WTC11 (cell line): ENCODE data around the gene REN. TPM values are rescaled to one million over a fixed set of nuclear protein-coding genes. Genes with fewer than 3 reads are reported as not detected.

Experiments
- ATAC-seq: fragments of 200-7000 bp; cut with Tn5 transposase; 2 replicates; pipeline ENCODE4 v1.10.0; 2021; ENCODE audit warnings: mild to moderate bottlenecking, moderate library complexity
- CTCF ChIA-PET: fragments of 300-600 bp; sonication (Branson Sonifier 250); formaldehyde crosslinking; loops from one replicate; lab custom pipeline; 2021; ENCODE audit warnings: antibody characterized with exemption; lab: Charles Lee
- POLR2A ChIA-PET: fragments of 350-600 bp; sonication (Branson Sonifier 250); formaldehyde crosslinking; loops from one replicate; lab custom pipeline; 2021; ENCODE audit warnings: antibody characterized with exemption; lab: Charles Lee
- DNase-seq: peaks from one replicate; pipeline ENCODE4 v3.0.0; 2021; ENCODE audit warnings: low spot score
- H3K27ac Mint-ChIP-seq: 2 replicates; pipeline ENCODE4 v1.8.0; 2021; ENCODE audit warnings: mixed read lengths
- H3K27me3 Mint-ChIP-seq: 2 replicates; pipeline ENCODE4 v1.8.0; 2021; ENCODE audit warnings: low read depth, mild to moderate bottlenecking, moderate library complexity, mixed read lengths
- H3K36me3 Mint-ChIP-seq: 2 replicates; pipeline ENCODE4 v1.8.0; 2021; ENCODE audit warnings: mixed read lengths
- H3K4me1 Mint-ChIP-seq: 2 replicates; pipeline ENCODE4 v1.8.0; 2022; ENCODE audit warnings: mixed read lengths
- H3K4me3 Mint-ChIP-seq: 2 replicates; pipeline ENCODE4 v1.8.0; 2021; ENCODE audit warnings: mild to moderate bottlenecking, moderate library complexity, mixed read lengths
- H3K9me3 Mint-ChIP-seq: 2 replicates; pipeline ENCODE4 v1.8.0; 2021; ENCODE audit warnings: mixed read lengths
- ATF6 ChIP-seq: sonication (generic); formaldehyde crosslinking; IDR thresholded peaks from 2 replicates; pipeline ENCODE4 v1.8.1; 2023; ENCODE audit warnings: mild to moderate bottlenecking, missing genetic modification reagents
- CBFB ChIP-seq: sonication (generic); formaldehyde crosslinking; IDR thresholded peaks from 2 replicates; pipeline ENCODE4 v1.8.1; 2022; ENCODE audit warnings: mild to moderate bottlenecking, low read depth, missing genetic modification reagents
- FOXP1 ChIP-seq: sonication (generic); formaldehyde crosslinking; IDR thresholded peaks from 2 replicates; pipeline ENCODE4 v1.8.0; 2022; ENCODE audit warnings: missing genetic modification reagents, mild to moderate bottlenecking, moderate library complexity, borderline replicate concordance
- MYBL2 ChIP-seq: sonication (generic); formaldehyde crosslinking; IDR thresholded peaks from 2 replicates; pipeline ENCODE4 v1.8.1; 2023; ENCODE audit warnings: mild to moderate bottlenecking, moderate library complexity, missing genetic modification reagents
- NFATC4 ChIP-seq: fragments of 250-450 bp; sonication (Bioruptor Pico); IDR thresholded peaks from 2 replicates; pipeline ENCODE4 v1.9.0; 2021; ENCODE audit warnings: mild to moderate bottlenecking
- RORB ChIP-seq: fragments of 250-450 bp; sonication (Bioruptor Pico); IDR thresholded peaks from 2 replicates; pipeline ENCODE4 v1.9.0; 2021; ENCODE audit warnings: mild to moderate bottlenecking
- SMAD4 ChIP-seq: sonication (generic); formaldehyde crosslinking; IDR thresholded peaks from 2 replicates; pipeline ENCODE4 v1.8.0; 2022; ENCODE audit warnings: mild to moderate bottlenecking, missing genetic modification reagents
- ZNF121 ChIP-seq: sonication (generic); formaldehyde crosslinking; IDR thresholded peaks from 2 replicates; pipeline ENCODE4 v1.8.0; 2023; ENCODE audit warnings: missing genetic modification reagents
- ZNF396 ChIP-seq: fragments of 250-450 bp; sonication (Bioruptor Pico); IDR thresholded peaks from 2 replicates; pipeline ENCODE4 v1.8.0; 2021; ENCODE audit warnings: mild to moderate bottlenecking, moderate library complexity, borderline replicate concordance
- ZNF423 ChIP-seq: fragments of 250-450 bp; sonication (Bioruptor Pico); IDR thresholded peaks from 2 replicates; pipeline ENCODE4 v2.1.2; 2022; ENCODE audit warnings: mild to moderate bottlenecking, moderate library complexity
- total RNA-seq: library from RNA; stranded (reverse); gene quantifications from 3 replicates; pipeline ENCODE4 v1.2.3, GENCODE V29; 2021
- TF ChIP-seq, protein P1 (sequence below): sonication (generic); formaldehyde crosslinking; IDR thresholded peaks from 2 replicates; pipeline ENCODE4 v1.8.0; 2022; ENCODE audit warnings: mild to moderate bottlenecking, missing genetic modification reagents
- TF ChIP-seq, protein P2 (sequence below): sonication (generic); formaldehyde crosslinking; IDR thresholded peaks from 2 replicates; pipeline ENCODE4 v1.8.1; 2022; ENCODE audit warnings: missing genetic modification reagents, borderline replicate concordance
- TF ChIP-seq, protein P3 (sequence below): sonication (generic); formaldehyde crosslinking; IDR thresholded peaks from 2 replicates; pipeline ENCODE4 v1.8.0; 2023; ENCODE audit warnings: missing genetic modification reagents

Gene REN
- total RNA-seq, 1 experiment from 2014 or later = not detected

DNA sequence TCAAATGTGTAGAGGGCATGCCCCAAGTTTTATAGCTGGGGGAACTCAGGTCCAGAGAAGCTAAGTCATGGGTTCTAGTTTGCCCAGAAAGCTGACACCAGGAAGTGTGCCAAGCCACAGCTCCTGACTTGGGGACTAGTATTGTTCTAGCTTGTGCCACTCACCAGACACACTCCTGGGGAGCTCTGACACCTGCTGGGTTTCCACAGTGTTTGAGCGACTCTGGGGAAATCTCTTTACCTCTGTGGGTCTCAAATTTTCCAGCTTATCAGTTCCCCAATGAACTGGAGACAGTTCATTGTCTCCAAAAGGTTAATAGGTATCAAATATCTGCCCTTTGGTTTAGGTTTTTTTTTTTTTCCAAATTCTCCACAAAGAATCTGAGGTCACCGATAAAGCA lies 25.9 kb upstream of the REN start:
- Mint-ChIP-seq H3K4me1 (peaks cover 12% of the 10 kb centered on the region), H3K27ac (no peak overlapping the region), H3K36me3 (no peaks in the 10 kb centered on the region), H3K9me3 (peaks cover 6% of the 10 kb centered on the region; the same call in 1 of the 2 replicates), H3K27me3 (peaks cover 60% of the 10 kb centered on the region), H3K4me3 (no peak overlapping the region)
- CTCF ChIA-PET = interaction anchor here (3.1 to 5.3 kb wide), 4 partner anchors 14 to 206 kb away, joined by 11 to 68 read pairs (median 32); partner anchors contain the start of gene ETNK2
- POLR2A ChIA-PET = interaction anchor here (1.6 kb wide), 1 partner anchor 41 kb away, joined by 4 read pairs; no protein-coding TSS in a partner anchor
- ATAC-seq = no peak
- no peak for TF ChIP-seq ATF6 (CRISPR knock-in tag)
- TF ChIP-seq RORB (CRISPR knock-in tag) = no peak
- no peak for TF ChIP-seq FOXP1 (CRISPR knock-in tag)
- TF ChIP-seq, protein P1, sequence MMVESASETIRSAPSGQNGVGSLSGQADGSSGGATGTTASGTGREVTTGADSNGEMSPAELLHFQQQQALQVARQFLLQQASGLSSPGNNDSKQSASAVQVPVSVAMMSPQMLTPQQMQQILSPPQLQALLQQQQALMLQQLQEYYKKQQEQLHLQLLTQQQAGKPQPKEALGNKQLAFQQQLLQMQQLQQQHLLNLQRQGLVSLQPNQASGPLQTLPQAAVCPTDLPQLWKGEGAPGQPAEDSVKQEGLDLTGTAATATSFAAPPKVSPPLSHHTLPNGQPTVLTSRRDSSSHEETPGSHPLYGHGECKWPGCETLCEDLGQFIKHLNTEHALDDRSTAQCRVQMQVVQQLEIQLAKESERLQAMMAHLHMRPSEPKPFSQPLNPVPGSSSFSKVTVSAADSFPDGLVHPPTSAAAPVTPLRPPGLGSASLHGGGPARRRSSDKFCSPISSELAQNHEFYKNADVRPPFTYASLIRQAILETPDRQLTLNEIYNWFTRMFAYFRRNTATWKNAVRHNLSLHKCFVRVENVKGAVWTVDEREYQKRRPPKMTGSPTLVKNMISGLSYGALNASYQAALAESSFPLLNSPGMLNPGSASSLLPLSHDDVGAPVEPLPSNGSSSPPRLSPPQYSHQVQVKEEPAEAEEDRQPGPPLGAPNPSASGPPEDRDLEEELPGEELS (CRISPR knock-in tag) = no peak
- TF ChIP-seq SMAD4 (CRISPR knock-in tag) = no peak
- no peak for TF ChIP-seq CBFB (CRISPR knock-in tag)
- TF ChIP-seq, all 79 proteins: peak for 0
- no peak for DNase-seq

GRCh38 chr1:204191456-204191855 lies 25.3 kb upstream of the REN start:
- H3K27me3 Mint-ChIP-seq = peaks cover 63% of the 10 kb centered on the region
- H3K9me3 Mint-ChIP-seq = peaks cover 6% of the 10 kb centered on the region; the same call in 1 of the 2 replicates
- CTCF ChIA-PET = interaction anchor here (0.6 to 5.3 kb wide), 9 partner anchors 15 to 207 kb away, joined by 3 to 68 read pairs (median 11); partner anchors contain the start of genes ETNK2 and GOLT1A
- peaks cover 9% of the 10 kb centered on the region for H3K4me1 Mint-ChIP-seq
- POLR2A ChIA-PET = interaction anchor here (1.6 kb wide), 1 partner anchor 41 kb away, joined by 4 read pairs; no protein-coding TSS in a partner anchor
- DNase-seq (no peak), ATAC-seq (no peak)
- H3K36me3 Mint-ChIP-seq = no peaks in the 10 kb centered on the region
- no peak overlapping the region for H3K27ac Mint-ChIP-seq
- no peak for TF ChIP-seq ZNF396 (CRISPR knock-in tag)
- H3K4me3 Mint-ChIP-seq = no peak overlapping the region; the same call in 1 of the 2 replicates

- Mint-ChIP-seq H3K9me3 (peaks cover 6% of the 10 kb centered on the region; the same call in 1 of the 2 replicates), H3K27me3 (peaks cover 66% of the 10 kb centered on the region), H3K36me3 (no peaks in the 10 kb centered on the region), H3K4me3 (peak overlapping the region; percentile 61), H3K27ac (no peak overlapping the region), H3K4me1 (peaks cover 8% of the 10 kb centered on the region)
- no peak for TF ChIP-seq ZNF121
- no peak for TF ChIP-seq MYBL2 (CRISPR knock-in tag)
- TF ChIP-seq, protein P2, sequence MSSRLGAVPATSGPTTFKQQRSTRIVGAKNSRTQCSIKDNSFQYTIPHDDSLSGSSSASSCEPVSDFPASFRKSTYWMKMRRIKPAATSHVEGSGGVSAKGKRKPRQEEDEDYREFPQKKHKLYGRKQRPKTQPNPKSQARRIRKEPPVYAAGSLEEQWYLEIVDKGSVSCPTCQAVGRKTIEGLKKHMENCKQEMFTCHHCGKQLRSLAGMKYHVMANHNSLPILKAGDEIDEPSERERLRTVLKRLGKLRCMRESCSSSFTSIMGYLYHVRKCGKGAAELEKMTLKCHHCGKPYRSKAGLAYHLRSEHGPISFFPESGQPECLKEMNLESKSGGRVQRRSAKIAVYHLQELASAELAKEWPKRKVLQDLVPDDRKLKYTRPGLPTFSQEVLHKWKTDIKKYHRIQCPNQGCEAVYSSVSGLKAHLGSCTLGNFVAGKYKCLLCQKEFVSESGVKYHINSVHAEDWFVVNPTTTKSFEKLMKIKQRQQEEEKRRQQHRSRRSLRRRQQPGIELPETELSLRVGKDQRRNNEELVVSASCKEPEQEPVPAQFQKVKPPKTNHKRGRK (CRISPR knock-in tag) = no peak
- no peak for TF ChIP-seq CBFB (CRISPR knock-in tag)
- peak; percentile 76 for TF ChIP-seq ZNF423 (CRISPR knock-in tag)
- TF ChIP-seq FOXP1 (CRISPR knock-in tag) = no peak
- no peak for TF ChIP-seq NFATC4 (CRISPR knock-in tag)
- TF ChIP-seq, protein P3, sequence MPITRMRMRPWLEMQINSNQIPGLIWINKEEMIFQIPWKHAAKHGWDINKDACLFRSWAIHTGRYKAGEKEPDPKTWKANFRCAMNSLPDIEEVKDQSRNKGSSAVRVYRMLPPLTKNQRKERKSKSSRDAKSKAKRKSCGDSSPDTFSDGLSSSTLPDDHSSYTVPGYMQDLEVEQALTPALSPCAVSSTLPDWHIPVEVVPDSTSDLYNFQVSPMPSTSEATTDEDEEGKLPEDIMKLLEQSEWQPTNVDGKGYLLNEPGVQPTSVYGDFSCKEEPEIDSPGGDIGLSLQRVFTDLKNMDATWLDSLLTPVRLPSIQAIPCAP (CRISPR knock-in tag) = no peak
- ChIA-PET CTCF (interaction anchor here (0.6 to 5.3 kb wide), 16 partner anchors 9 to 319 kb away, joined by 3 to 68 read pairs (median 5); partner anchors contain the start of genes ETNK2 and GOLT1A), POLR2A (interaction anchor here (0.5 to 1.6 kb wide), 2 partner anchors 40 to 47 kb away, joined by 4 to 7 read pairs; no protein-coding TSS in a partner anchor)
- DNase-seq (peak; percentile 75), ATAC-seq (peak; percentile 78)
These were observed 24.4 kb upstream of the REN start for GRCh38 chr1:204190212-204191211.
